ENCODE results near the gene GID8.

The GID8 gene

GRCh38 chr20:62966212-62967148 lies 28.5 kb downstream of the GID8 start:
- TF ChIP-seq CTCF (IDR thresholded peaks at IDR 0.05; ENCODE audit: control insufficient read depth, insufficient read depth, low read depth, low read length, missing control alignments), result no peak
- DNase-seq (ENCODE audit: low read depth), result no peak
- no peak overlapping the region for H3K4me3 ChIP-seq (ENCODE audit: control insufficient read depth, low read depth, low read length)

- no peak for TF ChIP-seq CTCF (IDR thresholded peaks at IDR 0.05; ENCODE audit: control insufficient read depth, insufficient read depth, low read depth, low read length, missing control alignments)
- DNase-seq (ENCODE audit: low read depth), result no peak
- H3K4me3 ChIP-seq (ENCODE audit: control insufficient read depth, low read depth, low read length), result no peak overlapping the region
Observed at GRCh38 chr20:62967149-62967501, 29.2 kb downstream of the GID8 start.

GRCh38 chr20:62967628-62968351 lies 29.8 kb downstream of the GID8 start:
- H3K4me3 ChIP-seq (ENCODE audit: control insufficient read depth, low read depth, low read length), result no peak overlapping the region
- no peak for DNase-seq (ENCODE audit: low read depth)
- TF ChIP-seq CTCF (IDR thresholded peaks at IDR 0.05; ENCODE audit: control insufficient read depth, insufficient read depth, low read depth, low read length, missing control alignments), result no peak

GRCh38 chr20:62968378-62969178 lies 30.6 kb downstream of the GID8 start:
- H3K4me3 ChIP-seq (ENCODE audit: control insufficient read depth, low read depth, low read length), result no peak overlapping the region
- no peak for DNase-seq (ENCODE audit: low read depth)
- TF ChIP-seq CTCF (IDR thresholded peaks at IDR 0.05; ENCODE audit: control insufficient read depth, insufficient read depth, low read depth, low read length, missing control alignments), result no peak

GRCh38 chr20:62969179-62969760 lies 31.3 kb downstream of the GID8 start:
- no peak for DNase-seq (ENCODE audit: low read depth)
- H3K4me3 ChIP-seq (ENCODE audit: control insufficient read depth, low read depth, low read length), result no peak overlapping the region
- TF ChIP-seq CTCF (IDR thresholded peaks at IDR 0.05; ENCODE audit: control insufficient read depth, insufficient read depth, low read depth, low read length, missing control alignments), result no peak

- DNase-seq (ENCODE audit: low read depth), result no peak
- no peak overlapping the region for H3K4me3 ChIP-seq (ENCODE audit: control insufficient read depth, low read depth, low read length)
- TF ChIP-seq CTCF (IDR thresholded peaks at IDR 0.05; ENCODE audit: control insufficient read depth, insufficient read depth, low read depth, low read length, missing control alignments), result no peak
Observed at GRCh38 chr20:62969939-62970306, 32.0 kb downstream of the GID8 start.
